ENCODE results near the gene OLFM2. TPM values are rescaled to one million over a fixed set of nuclear protein-coding genes. Genes with fewer than 3 reads are reported as not detected.
A peak's percentile ranks its signal among the peaks of the same experiment; 100 is the strongest.

The OLFM2 gene
- total RNA-seq, 1 donor from 2014 or later: 13.8 TPM

DNA sequence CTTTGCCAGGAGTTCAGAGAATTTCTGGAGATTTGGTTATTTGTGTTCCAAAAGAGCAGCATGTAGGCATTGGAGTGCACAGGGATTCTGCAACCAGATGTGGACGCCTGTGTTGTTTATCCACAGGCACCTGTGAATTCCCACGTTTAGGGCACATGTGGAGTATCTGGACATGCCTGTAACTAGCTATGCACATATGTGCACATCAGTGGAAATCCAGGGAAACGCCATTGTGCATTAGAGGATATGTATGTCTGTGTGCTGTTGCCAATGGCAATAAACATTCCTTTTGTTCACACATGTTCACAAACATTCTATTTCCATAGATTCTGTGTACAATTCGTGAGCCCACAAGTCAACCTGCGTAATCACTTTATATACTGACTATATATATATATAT lies 34.7 kb downstream of the OLFM2 start:
- intact Hi-C loops (cut with DNase I): no loop called here
- Histone ChIP-seq H3K4me1 (no peaks in the 10 kb centered on the region), H3K9me3 (no peaks in the 10 kb centered on the region), H3K36me3 (no peaks in the 10 kb centered on the region), H3K4me3 (no peak overlapping the region), H3K27ac (no peak overlapping the region), H3K27me3 (no peaks in the 10 kb centered on the region)
- no peak for DNase-seq (ENCODE audit: extremely low spot score in 2 of 2)
- TF ChIP-seq POLR2AphosphoS5 (IDR thresholded peaks at IDR 0.05; ENCODE audit: insufficient read depth in 1 of 2, low read depth in 1 of 2) (no peak), POLR2A (IDR thresholded peaks at IDR 0.05) (no peak)
- TF ChIP-seq, protein P1, sequence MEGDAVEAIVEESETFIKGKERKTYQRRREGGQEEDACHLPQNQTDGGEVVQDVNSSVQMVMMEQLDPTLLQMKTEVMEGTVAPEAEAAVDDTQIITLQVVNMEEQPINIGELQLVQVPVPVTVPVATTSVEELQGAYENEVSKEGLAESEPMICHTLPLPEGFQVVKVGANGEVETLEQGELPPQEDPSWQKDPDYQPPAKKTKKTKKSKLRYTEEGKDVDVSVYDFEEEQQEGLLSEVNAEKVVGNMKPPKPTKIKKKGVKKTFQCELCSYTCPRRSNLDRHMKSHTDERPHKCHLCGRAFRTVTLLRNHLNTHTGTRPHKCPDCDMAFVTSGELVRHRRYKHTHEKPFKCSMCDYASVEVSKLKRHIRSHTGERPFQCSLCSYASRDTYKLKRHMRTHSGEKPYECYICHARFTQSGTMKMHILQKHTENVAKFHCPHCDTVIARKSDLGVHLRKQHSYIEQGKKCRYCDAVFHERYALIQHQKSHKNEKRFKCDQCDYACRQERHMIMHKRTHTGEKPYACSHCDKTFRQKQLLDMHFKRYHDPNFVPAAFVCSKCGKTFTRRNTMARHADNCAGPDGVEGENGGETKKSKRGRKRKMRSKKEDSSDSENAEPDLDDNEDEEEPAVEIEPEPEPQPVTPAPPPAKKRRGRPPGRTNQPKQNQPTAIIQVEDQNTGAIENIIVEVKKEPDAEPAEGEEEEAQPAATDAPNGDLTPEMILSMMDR (IDR thresholded peaks at IDR 0.05): no peak

DNA sequence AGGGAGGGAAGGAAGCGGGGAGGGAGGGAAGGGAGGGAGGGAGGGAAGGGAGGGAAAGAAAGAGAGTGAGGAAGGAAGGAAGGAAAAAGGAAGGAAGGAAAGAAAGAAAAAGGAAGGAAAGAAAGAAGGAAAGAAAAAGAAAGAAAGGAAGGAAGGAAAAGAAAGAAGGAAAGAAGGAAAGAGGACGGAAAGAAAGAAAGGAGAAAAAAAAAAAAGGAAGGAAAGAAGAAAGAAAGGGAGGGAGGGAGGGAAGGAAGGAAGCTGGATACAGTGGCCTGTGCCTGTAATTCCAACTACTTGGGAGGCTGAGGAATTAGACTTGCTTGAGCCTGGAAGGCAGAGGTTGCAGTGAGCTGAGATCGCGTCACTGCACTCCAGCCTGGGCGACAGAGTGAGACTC lies 35.3 kb downstream of the OLFM2 start:
- no peaks in the 10 kb centered on the region for H3K27me3 ChIP-seq
- no peaks in the 10 kb centered on the region for H3K36me3 ChIP-seq
- no peaks in the 10 kb centered on the region for H3K4me1 ChIP-seq
- TF ChIP-seq, protein P1 (IDR thresholded peaks at IDR 0.05): no peak
- TF ChIP-seq POLR2A (IDR thresholded peaks at IDR 0.05) (no peak), POLR2AphosphoS5 (IDR thresholded peaks at IDR 0.05; ENCODE audit: insufficient read depth in 1 of 2, low read depth in 1 of 2) (no peak)
- H3K4me3 ChIP-seq: no peak overlapping the region
- H3K27ac ChIP-seq: no peak overlapping the region
- H3K9me3 ChIP-seq: no peaks in the 10 kb centered on the region
- intact Hi-C loops (cut with DNase I): no loop called here
- DNase-seq (ENCODE audit: extremely low spot score in 2 of 2): no peak

DNA sequence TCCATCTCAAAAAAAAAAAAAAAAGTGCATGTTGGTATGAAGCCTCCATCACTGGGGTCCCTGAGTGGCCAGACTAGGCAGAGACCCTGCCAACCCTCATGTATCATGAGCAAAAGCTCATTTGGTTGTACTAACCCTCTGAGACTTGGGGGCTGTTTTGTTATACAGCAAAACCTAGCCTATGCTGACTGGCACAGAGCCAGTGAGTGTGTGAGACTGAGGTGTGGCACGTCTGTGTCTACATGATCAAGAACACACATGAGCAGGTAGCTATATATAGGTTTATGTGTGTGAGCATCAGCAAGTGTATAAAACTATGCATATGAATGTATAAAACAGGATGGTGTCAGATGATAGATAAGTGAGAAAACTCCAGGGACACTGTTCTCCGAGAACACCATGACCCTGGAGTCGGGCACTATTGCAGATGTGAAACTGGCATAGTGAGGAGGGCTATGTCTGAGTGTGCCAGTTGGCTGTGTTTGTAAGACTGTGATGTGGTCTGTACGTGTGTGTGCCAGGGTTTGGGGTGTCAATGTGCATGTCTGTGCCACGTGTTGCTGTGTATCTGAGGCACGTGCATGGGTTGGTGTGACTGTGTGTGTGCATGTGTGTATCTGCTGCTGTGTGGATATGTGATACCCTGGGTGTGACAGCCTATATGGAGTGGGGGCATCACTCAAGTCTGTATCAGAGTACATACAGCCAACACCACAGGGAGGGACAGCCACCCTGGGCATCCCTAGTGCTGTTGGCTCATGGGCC lies 44.5 kb downstream of the OLFM2 start:
- no peak for DNase-seq (ENCODE audit: extremely low spot score in 2 of 2)
- Histone ChIP-seq H3K27me3 (no peaks in the 10 kb centered on the region), H3K9me3 (no peaks in the 10 kb centered on the region), H3K36me3 (no peaks in the 10 kb centered on the region), H3K4me3 (no peak overlapping the region), H3K4me1 (no peaks in the 10 kb centered on the region), H3K27ac (no peak overlapping the region)
- TF ChIP-seq POLR2AphosphoS5 (IDR thresholded peaks at IDR 0.05; ENCODE audit: insufficient read depth in 1 of 2, low read depth in 1 of 2) (no peak), POLR2A (IDR thresholded peaks at IDR 0.05) (no peak)
- TF ChIP-seq, protein P1 (IDR thresholded peaks at IDR 0.05): no peak
- intact Hi-C loops (cut with DNase I): no loop called here

DNA sequence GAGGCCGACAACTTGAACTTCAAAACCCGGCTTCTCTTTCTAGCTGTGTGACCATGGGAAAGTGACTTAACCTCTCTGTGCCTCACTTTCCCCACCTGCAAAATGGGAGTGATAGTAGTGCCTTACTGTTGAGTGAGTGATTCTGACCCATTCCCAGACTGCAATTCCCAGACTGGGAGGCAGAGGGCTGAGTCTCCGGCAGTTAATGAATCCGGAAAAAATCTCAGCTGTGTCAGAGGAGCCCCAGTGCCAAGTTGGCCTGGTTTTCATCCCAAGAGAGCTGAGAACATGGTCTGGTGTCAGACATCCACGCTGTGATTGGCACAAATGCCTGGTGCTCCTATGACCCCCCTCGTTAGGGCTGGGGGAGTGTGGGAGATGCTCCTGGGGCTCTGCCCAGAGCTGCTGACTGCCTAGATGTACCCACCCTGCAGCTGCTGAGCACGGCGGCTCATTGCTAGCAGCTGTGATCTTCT lies 51.2 kb downstream of the OLFM2 start:
- TF ChIP-seq POLR2AphosphoS5 (IDR thresholded peaks at IDR 0.05; ENCODE audit: insufficient read depth in 1 of 2, low read depth in 1 of 2) (peak; percentile 23 to 36), POLR2A (IDR thresholded peaks at IDR 0.05) (no peak)
- TF ChIP-seq, protein P1 (IDR thresholded peaks at IDR 0.05): peak in 1 of 3 experiments; percentile 33
- peaks cover 9% of the 10 kb centered on the region for H3K4me1 ChIP-seq
- H3K36me3 ChIP-seq: no peaks in the 10 kb centered on the region
- H3K9me3 ChIP-seq: no peaks in the 10 kb centered on the region
- H3K27me3 ChIP-seq: no peaks in the 10 kb centered on the region
- no peak for DNase-seq (ENCODE audit: extremely low spot score in 2 of 2)
- no peak overlapping the region for H3K27ac ChIP-seq
- no peak overlapping the region for H3K4me3 ChIP-seq
- intact Hi-C loops (cut with DNase I): no loop called here

DNA sequence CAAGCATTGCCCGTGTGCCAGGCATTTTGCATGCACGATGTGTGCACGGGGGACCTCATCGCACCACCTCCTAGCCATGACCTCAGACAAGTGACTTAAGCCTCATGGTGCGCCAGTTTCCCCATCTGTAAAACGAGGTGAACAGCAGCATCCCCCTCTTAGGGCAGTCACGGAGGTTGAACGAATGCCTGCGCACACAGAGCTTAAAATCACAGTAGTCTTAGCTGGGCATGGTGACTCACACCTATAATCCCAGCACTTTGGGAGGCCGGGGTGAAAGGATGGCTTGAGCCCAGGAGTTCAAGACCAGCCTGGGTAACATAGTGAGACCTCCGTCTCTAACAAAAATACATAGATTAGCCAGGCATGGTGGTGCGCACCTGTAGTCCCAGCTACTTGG lies 52.6 kb downstream of the OLFM2 start:
- H3K27me3 ChIP-seq: no peaks in the 10 kb centered on the region
- DNase-seq (ENCODE audit: extremely low spot score in 2 of 2): no peak
- no peak overlapping the region for H3K27ac ChIP-seq
- H3K36me3 ChIP-seq: no peaks in the 10 kb centered on the region
- no peaks in the 10 kb centered on the region for H3K9me3 ChIP-seq
- peaks cover 9% of the 10 kb centered on the region for H3K4me1 ChIP-seq
- TF ChIP-seq POLR2A (IDR thresholded peaks at IDR 0.05): no peak
- no peak for TF ChIP-seq POLR2AphosphoS5 (IDR thresholded peaks at IDR 0.05; ENCODE audit: insufficient read depth in 1 of 2, low read depth in 1 of 2)
- TF ChIP-seq, protein P1 (IDR thresholded peaks at IDR 0.05): no peak
- intact Hi-C loops (cut with DNase I): no loop called here
- no peak overlapping the region for H3K4me3 ChIP-seq
